Upper lobe of right lung (tissue), 1 donor: ENCODE measurements around the gene COL4A3. TPM values are rescaled to one million over a fixed set of nuclear protein-coding genes. Genes with fewer than 3 reads are reported as not detected.
A peak's percentile ranks its signal among the peaks of the same experiment; 100 is the strongest.

ENCODE experiments used
- ATAC-seq: fragments of 200-7000 bp; cut with Tn5 transposase; one replicate; pipeline ENCODE4 v1.9.1; 2020; ENCODE audit warnings: mild to moderate bottlenecking, moderate library complexity
- DNase-seq: peaks from one replicate; pipeline ENCODE4 v3.0.0-alpha.2; 2020
- H3K27ac ChIP-seq: fragments of 200-600 bp; one replicate; pipeline ENCODE4 v1.8.0; 2022
- H3K27me3 ChIP-seq: fragments of 200-600 bp; one replicate; pipeline ENCODE4 v1.8.0; 2022; ENCODE audit warnings: mild to moderate bottlenecking
- H3K36me3 ChIP-seq: fragments of 200-600 bp; one replicate; pipeline ENCODE4 v1.8.0; 2022
- H3K4me1 ChIP-seq: fragments of 200-600 bp; one replicate; pipeline ENCODE4 v1.8.0; 2022
- H3K4me3 ChIP-seq: fragments of 200-600 bp; one replicate; pipeline ENCODE4 v1.8.0; 2022; ENCODE audit warnings: mild to moderate bottlenecking
- H3K9me3 ChIP-seq: fragments of 200-600 bp; one replicate; pipeline ENCODE4 v1.8.0; 2022
- CTCF ChIP-seq: fragments of 200-600 bp; IDR thresholded peaks from one replicate; pipeline ENCODE4 v1.8.0; 2022; ENCODE audit warnings: antibody characterized with exemption
- intact Hi-C: fragments of 100-400 bp; cut with DNase I; formaldehyde crosslinking; loops from one replicate; pipeline ENCODE4 v1.11.0; 2022
- total RNA-seq: library from RNA; stranded (reverse); fragmentation: NEBNext Ultra II Directional; extraction: Animal tissue kit (Norgen Biotek cat#: 25700); gene quantifications from one replicate; pipeline ENCODE4 v1.2.1, GENCODE V29; 2021
- donor health status: DM: no; HTN: yes; CAD: no; lungs with severe emphysema.

COL4A3 gene
- total RNA-seq, 1 donor from 2014 or later = 46.4 TPM

GRCh38 chr2:227323818-227324217 lies 159.4 kb downstream of the COL4A3 start:
- no peak overlapping the region for H3K4me3 ChIP-seq
- DNase-seq (no peak), ATAC-seq (no peak)
- peaks cover 19% of the 10 kb centered on the region for H3K4me1 ChIP-seq
- H3K36me3 ChIP-seq = no peaks in the 10 kb centered on the region
- no peaks in the 10 kb centered on the region for H3K9me3 ChIP-seq
- TF ChIP-seq CTCF = no peak
- no peaks in the 10 kb centered on the region for H3K27me3 ChIP-seq
- no peak overlapping the region for H3K27ac ChIP-seq
- intact Hi-C loops = no loop called here

- no peak for TF ChIP-seq CTCF
- peaks cover 19% of the 10 kb centered on the region for H3K4me1 ChIP-seq
- H3K4me3 ChIP-seq = peak overlapping the region; percentile 87
- no peaks in the 10 kb centered on the region for H3K36me3 ChIP-seq
- H3K27ac ChIP-seq = peak overlapping the region; percentile 90
- DNase-seq = no peak
- ATAC-seq = peak; percentile 11
- H3K27me3 ChIP-seq = no peaks in the 10 kb centered on the region
- no peaks in the 10 kb centered on the region for H3K9me3 ChIP-seq
- intact Hi-C loops = no loop called here
Measured at GRCh38 chr2:227324642-227324994, 160.2 kb downstream of the COL4A3 start.

DNA sequence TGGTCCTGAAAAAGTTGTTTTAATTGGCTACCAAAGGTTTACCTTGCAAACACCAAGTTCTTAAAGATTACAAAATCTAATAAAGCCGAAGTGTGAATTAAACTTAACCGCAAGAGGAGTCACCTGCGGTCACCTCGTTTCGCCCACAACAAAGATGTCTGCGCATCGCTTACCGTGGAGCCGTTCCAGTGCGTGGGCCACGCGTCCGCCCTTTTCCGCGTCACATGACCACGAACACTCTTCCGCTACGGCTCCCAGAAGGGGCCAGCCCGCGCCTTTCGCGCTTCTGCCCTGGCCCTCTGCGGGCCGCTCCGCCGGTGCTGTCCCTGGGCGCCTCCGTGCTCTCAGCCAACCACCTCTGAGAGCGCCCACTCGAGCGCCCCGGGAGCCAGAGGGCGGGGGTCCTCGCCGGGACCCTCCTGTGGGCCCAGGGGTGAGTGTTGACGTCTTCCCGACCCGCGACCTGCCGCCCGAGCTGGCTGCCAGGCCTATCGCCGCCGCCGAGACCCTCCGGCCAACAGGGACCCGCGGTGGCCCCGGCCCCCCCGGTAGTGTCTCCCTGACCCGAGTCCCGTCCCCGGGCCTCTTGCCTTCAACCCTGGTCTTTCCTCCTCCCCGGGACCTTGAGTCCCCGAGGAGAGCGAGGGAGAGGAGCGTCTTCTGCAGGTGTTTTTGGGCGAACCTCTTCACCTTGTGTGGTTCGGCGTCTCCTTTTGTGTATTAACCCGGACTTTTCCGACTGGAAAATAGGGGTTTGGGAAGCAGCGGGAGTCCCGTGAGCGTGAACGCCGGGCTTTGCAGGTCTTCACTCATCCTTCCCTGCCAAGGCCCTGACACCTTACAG lies 160.8 kb downstream of the COL4A3 start, which contains the start of gene MFF:
TSS of gene MFF (plus strand) at position 257 of the 844 bp plus-strand sequence. CDS start 5,415 bp downstream, outside the sequence.
- Histone ChIP-seq H3K27ac (peak within 1 kb of the TSS; percentile 90), H3K9me3 (no peaks in the 10 kb centered on the region), H3K4me1 (peaks cover 19% of the 10 kb centered on the region), H3K27me3 (no peaks in the 10 kb centered on the region), H3K4me3 (peak within 1 kb of the TSS; percentile 87), H3K36me3 (peaks cover under 1% of the 10 kb centered on the region)
- ATAC-seq (peak; percentile 99), DNase-seq (peak; percentile 97)
- peak; percentile 13 for TF ChIP-seq CTCF
- intact Hi-C loops = no loop called here

- ATAC-seq (peak; percentile 26), DNase-seq (peak; percentile 66)
- no peaks in the 10 kb centered on the region for H3K27me3 ChIP-seq
Measured at GRCh38 chr2:227325839-227326195, 161.4 kb downstream of the COL4A3 start.

DNA sequence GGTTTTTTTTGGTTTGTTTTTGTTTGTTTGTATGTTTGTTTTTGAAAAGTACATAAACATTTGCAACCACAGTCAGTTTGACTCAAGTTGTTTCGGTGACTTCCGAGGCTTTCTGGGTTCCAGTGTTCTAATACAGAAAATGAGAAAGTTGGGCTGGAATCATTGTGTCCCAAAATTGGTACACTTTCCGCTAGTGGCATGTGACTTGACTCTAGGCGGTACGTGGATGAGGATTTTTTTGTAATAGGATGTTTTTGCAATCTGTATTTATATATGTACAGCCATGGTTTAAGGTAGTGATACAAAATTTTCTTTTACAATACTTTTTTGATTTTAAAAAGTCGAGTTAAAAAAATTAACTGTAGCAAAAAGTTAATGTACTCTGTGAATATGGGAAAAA lies 162.4 kb downstream of the COL4A3 start:
- Histone ChIP-seq H3K4me1 (peaks cover 19% of the 10 kb centered on the region), H3K9me3 (no peaks in the 10 kb centered on the region), H3K27me3 (no peaks in the 10 kb centered on the region), H3K27ac (no peak overlapping the region), H3K4me3 (peak overlapping the region; percentile 87), H3K36me3 (peaks cover 10% of the 10 kb centered on the region)
- no peak for TF ChIP-seq CTCF
- no peak for DNase-seq
- intact Hi-C loops = no loop called here
- no peak for ATAC-seq

More at GRCh38 chr2:227325839-227326195, 161.4 kb downstream of the COL4A3 start:
- intact Hi-C loops = no loop called here
- H3K9me3 ChIP-seq = no peaks in the 10 kb centered on the region
- peak overlapping the region; percentile 87 for H3K4me3 ChIP-seq
- peaks cover 19% of the 10 kb centered on the region for H3K4me1 ChIP-seq
- TF ChIP-seq CTCF = no peak
- H3K27ac ChIP-seq = peak overlapping the region; percentile 90
- peaks cover 7% of the 10 kb centered on the region for H3K36me3 ChIP-seq
